ENCODE data around the gene TSPOAP1. TPM values are rescaled to one million over a fixed set of nuclear protein-coding genes. Genes with fewer than 3 reads are reported as not detected.

The TSPOAP1 gene
- total RNA-seq, 1 experiment from 2014 or later: 10.9 TPM

GRCh38 chr17:58316260-58316960, 12.2 kb downstream of the TSPOAP1 start:
- CTCF ChIA-PET: interaction anchor here (1.2 to 8.3 kb wide), 20 partner anchors 10 to 198 kb away, joined by 3 to 97 read pairs (median 11); partner anchors contain the start of genes HSF5, MKS1, MTMR4 and RNF43
- H3K27ac Mint-ChIP-seq: no peak overlapping the region
- H3K9me3 Mint-ChIP-seq: no peaks in the 10 kb centered on the region
- H3K27me3 Mint-ChIP-seq (ENCODE audit: low read depth): peaks cover 12% of the 10 kb centered on the region
- H3K36me3 Mint-ChIP-seq: no peaks in the 10 kb centered on the region
- TF ChIP-seq, protein P1, sequence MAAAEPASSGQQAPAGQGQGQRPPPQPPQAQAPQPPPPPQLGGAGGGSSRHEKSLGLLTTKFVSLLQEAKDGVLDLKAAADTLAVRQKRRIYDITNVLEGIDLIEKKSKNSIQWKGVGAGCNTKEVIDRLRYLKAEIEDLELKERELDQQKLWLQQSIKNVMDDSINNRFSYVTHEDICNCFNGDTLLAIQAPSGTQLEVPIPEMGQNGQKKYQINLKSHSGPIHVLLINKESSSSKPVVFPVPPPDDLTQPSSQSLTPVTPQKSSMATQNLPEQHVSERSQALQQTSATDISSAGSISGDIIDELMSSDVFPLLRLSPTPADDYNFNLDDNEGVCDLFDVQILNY (CRISPR knock-in tag; IDR thresholded peaks at IDR 0.05): no peak
- TF ChIP-seq MYBL2 (CRISPR knock-in tag; IDR thresholded peaks at IDR 0.05) (no peak), ZNF232 (CRISPR knock-in tag; IDR thresholded peaks at IDR 0.05) (no peak), ATF3 (CRISPR knock-in tag; conservative IDR thresholded peaks at IDR 0.05) (no peak), ZNF416 (CRISPR knock-in tag; IDR thresholded peaks at IDR 0.05) (no peak), NFE2L1 (CRISPR knock-in tag; IDR thresholded peaks at IDR 0.05) (no peak), OVOL2 (CRISPR knock-in tag; IDR thresholded peaks at IDR 0.05; ENCODE audit: borderline replicate concordance) (no peak), E2F1 (CRISPR knock-in tag; IDR thresholded peaks at IDR 0.05) (no peak)
- TF ChIP-seq, protein P2, sequence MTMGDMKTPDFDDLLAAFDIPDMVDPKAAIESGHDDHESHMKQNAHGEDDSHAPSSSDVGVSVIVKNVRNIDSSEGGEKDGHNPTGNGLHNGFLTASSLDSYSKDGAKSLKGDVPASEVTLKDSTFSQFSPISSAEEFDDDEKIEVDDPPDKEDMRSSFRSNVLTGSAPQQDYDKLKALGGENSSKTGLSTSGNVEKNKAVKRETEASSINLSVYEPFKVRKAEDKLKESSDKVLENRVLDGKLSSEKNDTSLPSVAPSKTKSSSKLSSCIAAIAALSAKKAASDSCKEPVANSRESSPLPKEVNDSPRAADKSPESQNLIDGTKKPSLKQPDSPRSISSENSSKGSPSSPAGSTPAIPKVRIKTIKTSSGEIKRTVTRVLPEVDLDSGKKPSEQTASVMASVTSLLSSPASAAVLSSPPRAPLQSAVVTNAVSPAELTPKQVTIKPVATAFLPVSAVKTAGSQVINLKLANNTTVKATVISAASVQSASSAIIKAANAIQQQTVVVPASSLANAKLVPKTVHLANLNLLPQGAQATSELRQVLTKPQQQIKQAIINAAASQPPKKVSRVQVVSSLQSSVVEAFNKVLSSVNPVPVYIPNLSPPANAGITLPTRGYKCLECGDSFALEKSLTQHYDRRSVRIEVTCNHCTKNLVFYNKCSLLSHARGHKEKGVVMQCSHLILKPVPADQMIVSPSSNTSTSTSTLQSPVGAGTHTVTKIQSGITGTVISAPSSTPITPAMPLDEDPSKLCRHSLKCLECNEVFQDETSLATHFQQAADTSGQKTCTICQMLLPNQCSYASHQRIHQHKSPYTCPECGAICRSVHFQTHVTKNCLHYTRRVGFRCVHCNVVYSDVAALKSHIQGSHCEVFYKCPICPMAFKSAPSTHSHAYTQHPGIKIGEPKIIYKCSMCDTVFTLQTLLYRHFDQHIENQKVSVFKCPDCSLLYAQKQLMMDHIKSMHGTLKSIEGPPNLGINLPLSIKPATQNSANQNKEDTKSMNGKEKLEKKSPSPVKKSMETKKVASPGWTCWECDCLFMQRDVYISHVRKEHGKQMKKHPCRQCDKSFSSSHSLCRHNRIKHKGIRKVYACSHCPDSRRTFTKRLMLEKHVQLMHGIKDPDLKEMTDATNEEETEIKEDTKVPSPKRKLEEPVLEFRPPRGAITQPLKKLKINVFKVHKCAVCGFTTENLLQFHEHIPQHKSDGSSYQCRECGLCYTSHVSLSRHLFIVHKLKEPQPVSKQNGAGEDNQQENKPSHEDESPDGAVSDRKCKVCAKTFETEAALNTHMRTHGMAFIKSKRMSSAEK (CRISPR knock-in tag; IDR thresholded peaks at IDR 0.05; ENCODE audit: borderline replicate concordance): no peak
- ATAC-seq: no peak
- H3K4me3 Mint-ChIP-seq: no peak overlapping the region
- POLR2A ChIA-PET: interaction anchor here (1.5 to 2.0 kb wide), 2 partner anchors 19 to 28 kb away, joined by 4 to 7 read pairs; no protein-coding TSS in a partner anchor
- peaks cover 5% of the 10 kb centered on the region for H3K4me1 Mint-ChIP-seq
- no peak for DNase-seq (ENCODE audit: low spot score)

- CTCF ChIA-PET: interaction anchor here (1.0 to 8.3 kb wide), 5 partner anchors 10 to 131 kb away, joined by 3 to 97 read pairs (median 57); partner anchors contain the start of genes RNF43 and SUPT4H1
- no peak overlapping the region for H3K27ac Mint-ChIP-seq
- H3K4me3 Mint-ChIP-seq: no peak overlapping the region
- DNase-seq (ENCODE audit: low spot score) (no peak), ATAC-seq (no peak)
- peaks cover 5% of the 10 kb centered on the region for H3K4me1 Mint-ChIP-seq
- no peaks in the 10 kb centered on the region for H3K9me3 Mint-ChIP-seq
- POLR2A ChIA-PET: no interaction called here
- H3K27me3 Mint-ChIP-seq (ENCODE audit: low read depth): peaks cover 8% of the 10 kb centered on the region
- no peaks in the 10 kb centered on the region for H3K36me3 Mint-ChIP-seq
- TF ChIP-seq TCF7 (CRISPR knock-in tag; IDR thresholded peaks at IDR 0.05; ENCODE audit: low read depth) (no peak), PRRX2 (CRISPR knock-in tag; IDR thresholded peaks at IDR 0.05) (no peak), NR1H2 (CRISPR knock-in tag; IDR thresholded peaks at IDR 0.05) (no peak), ZNF138 (CRISPR knock-in tag; conservative IDR thresholded peaks at IDR 0.05) (no peak), EMX1 (CRISPR knock-in tag; IDR thresholded peaks at IDR 0.05) (no peak), MAX (CRISPR knock-in tag; IDR thresholded peaks at IDR 0.05) (no peak), SOX15 (CRISPR knock-in tag; IDR thresholded peaks at IDR 0.05) (no peak), CREB1 (CRISPR knock-in tag; IDR thresholded peaks at IDR 0.05) (no peak), MXD4 (CRISPR knock-in tag; IDR thresholded peaks at IDR 0.05; ENCODE audit: borderline replicate concordance) (no peak), MLX (CRISPR knock-in tag; IDR thresholded peaks at IDR 0.05) (no peak), IRF1 (CRISPR knock-in tag; IDR thresholded peaks at IDR 0.05) (no peak)
- TF ChIP-seq, protein P3, sequence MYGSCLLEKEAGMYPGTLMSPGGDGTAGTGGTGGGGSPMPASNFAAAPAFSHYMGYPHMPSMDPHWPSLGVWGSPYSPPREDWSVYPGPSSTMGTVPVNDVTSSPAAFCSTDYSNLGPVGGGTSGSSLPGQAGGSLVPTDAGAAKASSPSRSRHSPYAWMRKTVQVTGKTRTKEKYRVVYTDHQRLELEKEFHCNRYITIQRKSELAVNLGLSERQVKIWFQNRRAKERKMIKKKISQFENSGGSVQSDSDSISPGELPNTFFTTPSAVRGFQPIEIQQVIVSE (CRISPR knock-in tag; IDR thresholded peaks at IDR 0.05; ENCODE audit: borderline replicate concordance): no peak
- TF ChIP-seq, protein P4, sequence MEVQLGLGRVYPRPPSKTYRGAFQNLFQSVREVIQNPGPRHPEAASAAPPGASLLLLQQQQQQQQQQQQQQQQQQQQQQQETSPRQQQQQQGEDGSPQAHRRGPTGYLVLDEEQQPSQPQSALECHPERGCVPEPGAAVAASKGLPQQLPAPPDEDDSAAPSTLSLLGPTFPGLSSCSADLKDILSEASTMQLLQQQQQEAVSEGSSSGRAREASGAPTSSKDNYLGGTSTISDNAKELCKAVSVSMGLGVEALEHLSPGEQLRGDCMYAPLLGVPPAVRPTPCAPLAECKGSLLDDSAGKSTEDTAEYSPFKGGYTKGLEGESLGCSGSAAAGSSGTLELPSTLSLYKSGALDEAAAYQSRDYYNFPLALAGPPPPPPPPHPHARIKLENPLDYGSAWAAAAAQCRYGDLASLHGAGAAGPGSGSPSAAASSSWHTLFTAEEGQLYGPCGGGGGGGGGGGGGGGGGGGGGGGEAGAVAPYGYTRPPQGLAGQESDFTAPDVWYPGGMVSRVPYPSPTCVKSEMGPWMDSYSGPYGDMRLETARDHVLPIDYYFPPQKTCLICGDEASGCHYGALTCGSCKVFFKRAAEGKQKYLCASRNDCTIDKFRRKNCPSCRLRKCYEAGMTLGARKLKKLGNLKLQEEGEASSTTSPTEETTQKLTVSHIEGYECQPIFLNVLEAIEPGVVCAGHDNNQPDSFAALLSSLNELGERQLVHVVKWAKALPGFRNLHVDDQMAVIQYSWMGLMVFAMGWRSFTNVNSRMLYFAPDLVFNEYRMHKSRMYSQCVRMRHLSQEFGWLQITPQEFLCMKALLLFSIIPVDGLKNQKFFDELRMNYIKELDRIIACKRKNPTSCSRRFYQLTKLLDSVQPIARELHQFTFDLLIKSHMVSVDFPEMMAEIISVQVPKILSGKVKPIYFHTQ (CRISPR knock-in tag; IDR thresholded peaks at IDR 0.05): no peak
Measured at GRCh38 chr17:58315750-58316149, 12.8 kb downstream of the TSPOAP1 start.

Measured in WTC11 (cell line).